HepG2 (cell line): ENCODE results near the gene MATR3. TPM values are rescaled to one million over a fixed set of nuclear protein-coding genes. Genes with fewer than 3 reads are reported as not detected.
A peak's percentile ranks its signal among the peaks of the same experiment; 100 is the strongest.

Experiments
- EED ChIP-seq: sonication (generic); formaldehyde crosslinking; IDR thresholded peaks from 2 replicates; pipeline ENCODE4 v1.5.0; 2020; ENCODE audit warnings: mild to moderate bottlenecking, missing genetic modification reagents
- FOSL1 ChIP-seq: sonication (generic); formaldehyde crosslinking; IDR thresholded peaks from 2 replicates; pipeline ENCODE4 v1.9.0; 2021; ENCODE audit warnings: missing genetic modification reagents, borderline replicate concordance
- FOXO1 ChIP-seq: sonication (generic); formaldehyde crosslinking; IDR thresholded peaks from 2 replicates; pipeline ENCODE4 v1.4.0; 2020; ENCODE audit warnings: missing genetic modification reagents
- JUND ChIP-seq: sonication (generic); formaldehyde crosslinking; IDR thresholded peaks from 2 replicates; pipeline ENCODE4 v1.8.0; 2022; ENCODE audit warnings: mild to moderate bottlenecking, missing genetic modification reagents
- MYNN ChIP-seq: sonication (generic); formaldehyde crosslinking; IDR thresholded peaks from 2 replicates; pipeline ENCODE4 v1.4.0; 2020; ENCODE audit warnings: mild to moderate bottlenecking, low read depth, missing genetic modification reagents
- PITX1 ChIP-seq: sonication (generic); formaldehyde crosslinking; IDR thresholded peaks from 2 replicates; pipeline ENCODE4 v1.5.1; 2020; ENCODE audit warnings: mild to moderate bottlenecking, missing genetic modification reagents
- POGZ ChIP-seq: sonication (generic); formaldehyde crosslinking; IDR thresholded peaks from 2 replicates; pipeline ENCODE4 v1.4.0; 2020; ENCODE audit warnings: mild to moderate bottlenecking, missing genetic modification reagents
- RBFOX2 ChIP-seq: fragments of 200-400 bp; formaldehyde crosslinking; IDR thresholded peaks from 2 replicates; pipeline ENCODE4 v1.6.1; 2017; ENCODE audit warnings: low read depth, mild to moderate bottlenecking, low read length
- RNF219 ChIP-seq: sonication (generic); formaldehyde crosslinking; IDR thresholded peaks from 2 replicates; pipeline ENCODE4 v1.5.0; 2020; ENCODE audit warnings: mild to moderate bottlenecking, missing genetic modification reagents
- SMARCE1 ChIP-seq: fragments of 450-650 bp; IDR thresholded peaks from 2 replicates; pipeline ENCODE4 v1.6.1; 2017; ENCODE audit warnings: borderline replicate concordance
- SOX6 ChIP-seq, 2 experiments: fragments of 450-650 bp in 1 of 2; sonication (generic) in 1 of 2; formaldehyde crosslinking in 1 of 2; IDR thresholded peaks; 2 replicates each; pipeline versions ENCODE4 v1.4.0 to v1.6.1; 2017 to 2020; ENCODE audit warnings: antibody characterized with exemption in 1 of 2, mild to moderate bottlenecking in 1 of 2, missing genetic modification reagents in 1 of 2
- SP1 ChIP-seq, 2 experiments: fragments of 450-650 bp in 1 of 2; sonication (generic) in 1 of 2; formaldehyde crosslinking in 1 of 2; IDR thresholded peaks; 2 replicates each; pipeline versions ENCODE4 v1.4.0 to v1.6.1; 2016 to 2020; ENCODE audit warnings: missing genetic modification reagents in 1 of 2
- ZNF12 ChIP-seq: sonication (generic); formaldehyde crosslinking; IDR thresholded peaks from 2 replicates; pipeline ENCODE4 v1.5.0; 2020; ENCODE audit warnings: missing genetic modification reagents
- ZNF33B ChIP-seq: sonication (generic); formaldehyde crosslinking; IDR thresholded peaks from 2 replicates; pipeline ENCODE4 v1.5.1; 2020; ENCODE audit warnings: mild to moderate bottlenecking, missing genetic modification reagents
- ZNF414 ChIP-seq: sonication (generic); formaldehyde crosslinking; IDR thresholded peaks from 2 replicates; pipeline ENCODE4 v1.5.0; 2020; ENCODE audit warnings: missing genetic modification reagents
- ZNF513 ChIP-seq: sonication (generic); formaldehyde crosslinking; conservative IDR thresholded peaks from 2 replicates; pipeline ENCODE4 v1.5.0; 2020; ENCODE audit warnings: missing genetic modification reagents
- ZNF552 ChIP-seq: sonication (generic); formaldehyde crosslinking; IDR thresholded peaks from 2 replicates; pipeline ENCODE4 v1.9.0; 2022; ENCODE audit warnings: missing genetic modification reagents, mild to moderate bottlenecking, borderline replicate concordance
- ZNF672 ChIP-seq: sonication (generic); formaldehyde crosslinking; IDR thresholded peaks from 2 replicates; pipeline ENCODE4 v1.8.1; 2022; ENCODE audit warnings: missing genetic modification reagents
- ZNF678 ChIP-seq: sonication (generic); formaldehyde crosslinking; IDR thresholded peaks from 2 replicates; pipeline ENCODE4 v1.4.0; 2020; ENCODE audit warnings: mild to moderate bottlenecking, missing genetic modification reagents
- ZNF788 ChIP-seq: sonication (generic); formaldehyde crosslinking; IDR thresholded peaks from 2 replicates; pipeline ENCODE4 v1.5.0; 2020; ENCODE audit warnings: mild to moderate bottlenecking, missing genetic modification reagents, borderline replicate concordance
- polyA plus RNA-seq, 8 experiments: library from polyadenylated mRNA; depleted of rRNA in 3 of 8; stranded (reverse) in 7 of 8; unstranded in 1 of 8; fragments of >200 nt; fragmentation: Illumina TruSeq in 4 of 8; extraction: Trizol in 4 of 8; gene quantifications; 2 replicates each; pipeline versions ENCODE4 v1.2.1 to v1.2.3, GENCODE V29; 2011 to 2016; ENCODE audit warnings: low read depth in 4 of 8, missing spikeins in 1 of 8, mixed read lengths in 1 of 8; ENCODE audit not compliant: insufficient read depth in 1 of 8
- total RNA-seq, 5 experiments: library from RNA; depleted of rRNA; stranded (reverse); fragments of >200 nt; fragmentation: Illumina TruSeq; extraction: Trizol; gene quantifications; 2 replicates each; pipeline ENCODE4 v1.2.3, GENCODE V29; 2016; ENCODE audit warnings: low read depth in 1 of 5
- TF ChIP-seq, protein P1 (sequence below): IDR thresholded peaks from 2 replicates; pipeline ENCODE4 v1.6.1; 2016; ENCODE audit warnings: missing compliant biosample characterization, missing genetic modification reagents, borderline replicate concordance
- TF ChIP-seq, protein P2 (sequence below): conservative IDR thresholded peaks from 2 replicates; pipeline ENCODE4 v1.6.1; 2018; ENCODE audit warnings: missing genetic modification reagents

Gene MATR3
- total and polyA plus RNA-seq, 2 of the 13 experiments (the other 11 are each of a cell fraction or from before 2014, with no cell fraction given) = 94.2 to 341 TPM

- peak; percentile 81; the same call in 1 of the 2 replicates for TF ChIP-seq ZNF33B (CRISPR knock-in tag)
- 0 out of 2 replicates have a peak, but pooled peaks have one; percentile 26 for TF ChIP-seq ZNF552
- peak; percentile 97 for TF ChIP-seq RBFOX2
- TF ChIP-seq MYNN = 0 out of 2 replicates have a peak, but pooled peaks have one; percentile 31
- peak; percentile 89 for TF ChIP-seq PITX1 (CRISPR knock-in tag)
- TF ChIP-seq FOSL1 (CRISPR knock-in tag) = peak; percentile 33; the same call in 1 of the 2 replicates
- TF ChIP-seq SP1 (IDR thresholded peaks at IDR 0.05) = peak; percentile 72; the same call in 1 of the 2 replicates
- TF ChIP-seq SP1 (CRISPR knock-in tag; IDR thresholded peaks at IDR 0.05) = peak; percentile 62
- TF ChIP-seq ZNF788 (CRISPR knock-in tag) = peak; percentile 88
- TF ChIP-seq, protein P1, sequence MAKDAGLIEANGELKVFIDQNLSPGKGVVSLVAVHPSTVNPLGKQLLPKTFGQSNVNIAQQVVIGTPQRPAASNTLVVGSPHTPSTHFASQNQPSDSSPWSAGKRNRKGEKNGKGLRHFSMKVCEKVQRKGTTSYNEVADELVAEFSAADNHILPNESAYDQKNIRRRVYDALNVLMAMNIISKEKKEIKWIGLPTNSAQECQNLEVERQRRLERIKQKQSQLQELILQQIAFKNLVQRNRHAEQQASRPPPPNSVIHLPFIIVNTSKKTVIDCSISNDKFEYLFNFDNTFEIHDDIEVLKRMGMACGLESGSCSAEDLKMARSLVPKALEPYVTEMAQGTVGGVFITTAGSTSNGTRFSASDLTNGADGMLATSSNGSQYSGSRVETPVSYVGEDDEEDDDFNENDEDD (CRISPR knock-in tag) = peak; percentile 92
- TF ChIP-seq ZNF12 = peak; percentile 44; the same call in 1 of the 2 replicates
- peak; percentile 68; the same call in 1 of the 2 replicates for TF ChIP-seq POGZ
- no peak for TF ChIP-seq ZNF672 (CRISPR knock-in tag)
- no peak for TF ChIP-seq ZNF513 (CRISPR knock-in tag)
- no peak for TF ChIP-seq RNF219 (CRISPR knock-in tag)
- no peak for TF ChIP-seq SMARCE1
- TF ChIP-seq, protein P2, sequence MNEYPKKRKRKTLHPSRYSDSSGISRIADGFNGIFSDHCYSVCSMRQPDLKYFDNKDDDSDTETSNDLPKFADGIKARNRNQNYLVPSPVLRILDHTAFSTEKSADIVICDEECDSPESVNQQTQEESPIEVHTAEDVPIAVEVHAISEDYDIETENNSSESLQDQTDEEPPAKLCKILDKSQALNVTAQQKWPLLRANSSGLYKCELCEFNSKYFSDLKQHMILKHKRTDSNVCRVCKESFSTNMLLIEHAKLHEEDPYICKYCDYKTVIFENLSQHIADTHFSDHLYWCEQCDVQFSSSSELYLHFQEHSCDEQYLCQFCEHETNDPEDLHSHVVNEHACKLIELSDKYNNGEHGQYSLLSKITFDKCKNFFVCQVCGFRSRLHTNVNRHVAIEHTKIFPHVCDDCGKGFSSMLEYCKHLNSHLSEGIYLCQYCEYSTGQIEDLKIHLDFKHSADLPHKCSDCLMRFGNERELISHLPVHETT = peak; percentile 45; the same call in 1 of the 2 replicates
- TF ChIP-seq FOXO1 (CRISPR knock-in tag) = peak; percentile 10
- no peak for TF ChIP-seq SOX6 (IDR thresholded peaks at IDR 0.05)
- peak; percentile 41; the same call in 1 of the 2 replicates for TF ChIP-seq SOX6 (CRISPR knock-in tag; IDR thresholded peaks at IDR 0.05)
- no peak for TF ChIP-seq ZNF414 (CRISPR knock-in tag)
- no peak for TF ChIP-seq ZNF678 (CRISPR knock-in tag)
- TF ChIP-seq JUND (CRISPR knock-in tag) = 0 out of 2 replicates have a peak, but pooled peaks have one; percentile 25
- peak; percentile 95 for TF ChIP-seq EED (CRISPR knock-in tag)
These were observed at the start of gene MATR3 (continued) for GRCh38 chr5:139293507-139294373.
